ENCODE measurements around the gene NRP1. TPM values are rescaled to one million over a fixed set of nuclear protein-coding genes. Genes with fewer than 3 reads are reported as not detected.

NRP1 gene
- total and polyA plus RNA-seq, 2 donors = 15.4 to 15.8 TPM

- no peak overlapping the region for H3K27ac ChIP-seq (ENCODE audit: low read depth in 1 of 2, low read length in 1 of 2)
- 61% methylated on average over 2 of the region's 2 CpGs for WGBS
Measured at GRCh38 chr10:33150146-33150545, 184.3 kb downstream of the NRP1 start.

GRCh38 chr10:33147013-33147310 is 187.5 kb downstream of the NRP1 start:
- Histone ChIP-seq H3K4me1 (ENCODE audit: control insufficient read depth in 2 of 2, insufficient read depth in 2 of 2, low read length in 2 of 2) (peaks cover 0 to 20% of the 10 kb centered on the region in 2 donors), H3K9me3 (ENCODE audit: control insufficient read depth in 2 of 2, insufficient read depth in 1 of 2, low read length in 1 of 2) (peaks cover 0 to 4% of the 10 kb centered on the region in 2 donors)
- 97% methylated on average over 3 of the region's 3 CpGs for WGBS

More at GRCh38 chr10:33150146-33150545, 184.3 kb downstream of the NRP1 start:
- H3K4me3 ChIP-seq (ENCODE audit: low read length in 2 of 2) = no peak overlapping the region
- no peaks in the 10 kb centered on the region for H3K36me3 ChIP-seq (ENCODE audit: control insufficient read depth in 2 of 2, insufficient read depth in 2 of 2, low read length in 1 of 2)
- peaks cover 0 to 4% of the 10 kb centered on the region in 2 donors for H3K9me3 ChIP-seq (ENCODE audit: control insufficient read depth in 2 of 2, insufficient read depth in 1 of 2, low read length in 1 of 2)
- no peak for DNase-seq (ENCODE audit: low read depth in 6 of 9, low spot score in 9 of 9)
- no peaks in the 10 kb centered on the region for H3K27me3 ChIP-seq (ENCODE audit: control insufficient read depth in 2 of 2, insufficient read depth in 1 of 2, low read length in 1 of 2)
- H3K4me1 ChIP-seq (ENCODE audit: control insufficient read depth in 2 of 2, insufficient read depth in 2 of 2, low read length in 2 of 2) = peaks cover 0 to 22% of the 10 kb centered on the region in 2 donors

GRCh38 chr10:33146189-33147012 is 188.1 kb downstream of the NRP1 start:
- WGBS = 96% methylated on average over 10 of the region's 10 CpGs
- no peak for DNase-seq (ENCODE audit: low read depth in 6 of 9, low spot score in 9 of 9)

More at GRCh38 chr10:33147013-33147310, 187.5 kb downstream of the NRP1 start:
- H3K36me3 ChIP-seq (ENCODE audit: control insufficient read depth in 2 of 2, insufficient read depth in 2 of 2, low read length in 1 of 2) = no peaks in the 10 kb centered on the region
- peaks cover 6 to 14% of the 10 kb centered on the region in 2 donors for H3K27me3 ChIP-seq (ENCODE audit: control insufficient read depth in 2 of 2, insufficient read depth in 1 of 2, low read length in 1 of 2)
- no peak overlapping the region for H3K27ac ChIP-seq (ENCODE audit: low read depth in 1 of 2, low read length in 1 of 2)
- no peak overlapping the region for H3K4me3 ChIP-seq (ENCODE audit: low read length in 2 of 2)
- no peak for DNase-seq (ENCODE audit: low read depth in 6 of 9, low spot score in 9 of 9)

GRCh38 chr10:33145451-33146188 is 188.8 kb downstream of the NRP1 start:
- Histone ChIP-seq H3K27ac (ENCODE audit: low read depth in 1 of 2, low read length in 1 of 2) (no peak overlapping the region), H3K4me3 (ENCODE audit: low read length in 2 of 2) (no peak overlapping the region), H3K27me3 (ENCODE audit: control insufficient read depth in 2 of 2, insufficient read depth in 1 of 2, low read length in 1 of 2) (peaks cover 6 to 23% of the 10 kb centered on the region in 2 donors), H3K4me1 (ENCODE audit: control insufficient read depth in 2 of 2, insufficient read depth in 2 of 2, low read length in 2 of 2) (peaks cover 0 to 21% of the 10 kb centered on the region in 2 donors), H3K9me3 (ENCODE audit: control insufficient read depth in 2 of 2, insufficient read depth in 1 of 2, low read length in 1 of 2) (peaks cover 0 to 4% of the 10 kb centered on the region in 2 donors), H3K36me3 (ENCODE audit: control insufficient read depth in 2 of 2, insufficient read depth in 2 of 2, low read length in 1 of 2) (no peaks in the 10 kb centered on the region)
- 98% methylated on average over 8 of the region's 8 CpGs for WGBS
- DNase-seq (ENCODE audit: low read depth in 6 of 9, low spot score in 9 of 9) = no peak

More at GRCh38 chr10:33146189-33147012, 188.1 kb downstream of the NRP1 start:
- Histone ChIP-seq H3K4me1 (ENCODE audit: control insufficient read depth in 2 of 2, insufficient read depth in 2 of 2, low read length in 2 of 2) (peaks cover 0 to 20% of the 10 kb centered on the region in 2 donors), H3K27me3 (ENCODE audit: control insufficient read depth in 2 of 2, insufficient read depth in 1 of 2, low read length in 1 of 2) (peaks cover 6 to 16% of the 10 kb centered on the region in 2 donors), H3K9me3 (ENCODE audit: control insufficient read depth in 2 of 2, insufficient read depth in 1 of 2, low read length in 1 of 2) (peaks cover 0 to 4% of the 10 kb centered on the region in 2 donors), H3K36me3 (ENCODE audit: control insufficient read depth in 2 of 2, insufficient read depth in 2 of 2, low read length in 1 of 2) (no peaks in the 10 kb centered on the region), H3K27ac (ENCODE audit: low read depth in 1 of 2, low read length in 1 of 2) (no peak overlapping the region), H3K4me3 (ENCODE audit: low read length in 2 of 2) (no peak overlapping the region)

- Histone ChIP-seq H3K4me1 (ENCODE audit: control insufficient read depth in 2 of 2, insufficient read depth in 2 of 2, low read length in 2 of 2) (peaks cover 14 to 37% of the 10 kb centered on the region in 2 donors), H3K9me3 (ENCODE audit: control insufficient read depth in 2 of 2, insufficient read depth in 1 of 2, low read length in 1 of 2) (peaks cover 0 to 4% of the 10 kb centered on the region in 2 donors)
Measured at GRCh38 chr10:33143160-33143728, 191.2 kb downstream of the NRP1 start.

GRCh38 chr10:33142295-33142694 is 192.2 kb downstream of the NRP1 start:
- H3K27me3 ChIP-seq (ENCODE audit: control insufficient read depth in 2 of 2, insufficient read depth in 1 of 2, low read length in 1 of 2) = peaks cover 8 to 42% of the 10 kb centered on the region in 2 donors
- no peak for DNase-seq (ENCODE audit: low read depth in 6 of 9, low spot score in 9 of 9)
- WGBS = 97% methylated on average over 4 of the region's 4 CpGs
- H3K4me1 ChIP-seq (ENCODE audit: control insufficient read depth in 2 of 2, insufficient read depth in 2 of 2, low read length in 2 of 2) = peaks cover 14 to 46% of the 10 kb centered on the region in 2 donors
- H3K9me3 ChIP-seq (ENCODE audit: control insufficient read depth in 2 of 2, insufficient read depth in 1 of 2, low read length in 1 of 2) = no peaks in the 10 kb centered on the region
- no peak overlapping the region for H3K4me3 ChIP-seq (ENCODE audit: low read length in 2 of 2)
- no peak overlapping the region for H3K27ac ChIP-seq (ENCODE audit: low read depth in 1 of 2, low read length in 1 of 2)
- no peaks in the 10 kb centered on the region for H3K36me3 ChIP-seq (ENCODE audit: control insufficient read depth in 2 of 2, insufficient read depth in 2 of 2, low read length in 1 of 2)

More at GRCh38 chr10:33143160-33143728, 191.2 kb downstream of the NRP1 start:
- Histone ChIP-seq H3K27me3 (ENCODE audit: control insufficient read depth in 2 of 2, insufficient read depth in 1 of 2, low read length in 1 of 2) (peaks cover 6 to 34% of the 10 kb centered on the region in 2 donors), H3K27ac (ENCODE audit: low read depth in 1 of 2, low read length in 1 of 2) (no peak overlapping the region), H3K4me3 (ENCODE audit: low read length in 2 of 2) (no peak overlapping the region), H3K36me3 (ENCODE audit: control insufficient read depth in 2 of 2, insufficient read depth in 2 of 2, low read length in 1 of 2) (no peaks in the 10 kb centered on the region)
- WGBS = 68% methylated on average over 5 of the region's 5 CpGs
- DNase-seq (ENCODE audit: low read depth in 6 of 9, low spot score in 9 of 9) = no peak

- H3K27me3 ChIP-seq (ENCODE audit: control insufficient read depth in 2 of 2, insufficient read depth in 1 of 2, low read length in 1 of 2) = peaks cover 13 to 50% of the 10 kb centered on the region in 2 donors
- 95% methylated on average over 3 of the region's 3 CpGs for WGBS
Measured at GRCh38 chr10:33141251-33141650, 193.2 kb downstream of the NRP1 start.

GRCh38 chr10:33139181-33139646 is 195.3 kb downstream of the NRP1 start:
- peaks cover 18 to 55% of the 10 kb centered on the region in 2 donors for H3K27me3 ChIP-seq (ENCODE audit: control insufficient read depth in 2 of 2, insufficient read depth in 1 of 2, low read length in 1 of 2)
- peak; percentile 74 to 98 (median 92) for DNase-seq (ENCODE audit: low read depth in 6 of 9, low spot score in 9 of 9)
- peaks cover 16 to 51% of the 10 kb centered on the region in 2 donors for H3K4me1 ChIP-seq (ENCODE audit: control insufficient read depth in 2 of 2, insufficient read depth in 2 of 2, low read length in 2 of 2)
- WGBS = 26% methylated on average over 12 of the region's 12 CpGs
- peak overlapping the region in 1 of 2 donors; percentile 26 for H3K4me3 ChIP-seq (ENCODE audit: low read length in 2 of 2)
- H3K27ac ChIP-seq (ENCODE audit: low read depth in 1 of 2, low read length in 1 of 2) = peak overlapping the region; percentile 18 to 67
- H3K36me3 ChIP-seq (ENCODE audit: control insufficient read depth in 2 of 2, insufficient read depth in 2 of 2, low read length in 1 of 2) = no peaks in the 10 kb centered on the region
- H3K9me3 ChIP-seq (ENCODE audit: control insufficient read depth in 2 of 2, insufficient read depth in 1 of 2, low read length in 1 of 2) = no peaks in the 10 kb centered on the region

More at GRCh38 chr10:33141251-33141650, 193.2 kb downstream of the NRP1 start:
- H3K9me3 ChIP-seq (ENCODE audit: control insufficient read depth in 2 of 2, insufficient read depth in 1 of 2, low read length in 1 of 2) = no peaks in the 10 kb centered on the region
- no peak overlapping the region for H3K4me3 ChIP-seq (ENCODE audit: low read length in 2 of 2)
- H3K27ac ChIP-seq (ENCODE audit: low read depth in 1 of 2, low read length in 1 of 2) = no peak overlapping the region
- DNase-seq (ENCODE audit: low read depth in 6 of 9, low spot score in 9 of 9) = no peak
- H3K36me3 ChIP-seq (ENCODE audit: control insufficient read depth in 2 of 2, insufficient read depth in 2 of 2, low read length in 1 of 2) = no peaks in the 10 kb centered on the region
- peaks cover 16 to 51% of the 10 kb centered on the region in 2 donors for H3K4me1 ChIP-seq (ENCODE audit: control insufficient read depth in 2 of 2, insufficient read depth in 2 of 2, low read length in 2 of 2)
